Mesothelial cell of epicardium (in vitro differentiated cells): Measurements from ENCODE around the gene TMTC2. TPM values are rescaled to one million over a fixed set of nuclear protein-coding genes. Genes with fewer than 3 reads are reported as not detected.

ENCODE experiments used
- DNase-seq, 2 experiments: peaks; one replicate each; pipeline ENCODE4 v3.0.0; 2021; ENCODE audit warnings: low spot score in 2 of 2; ENCODE audit not compliant: unreplicated experiment in 2 of 2
- H3K27ac Mint-ChIP-seq: 2 replicates; pipeline ENCODE4 v1.8.0; 2021; ENCODE audit warnings: mixed read lengths
- H3K27me3 Mint-ChIP-seq: 2 replicates; pipeline ENCODE4 v1.8.0; 2021; ENCODE audit warnings: low read depth, mixed read lengths
- H3K36me3 Mint-ChIP-seq: 2 replicates; pipeline ENCODE4 v1.8.0; 2021; ENCODE audit warnings: mixed read lengths
- H3K4me1 Mint-ChIP-seq: 2 replicates; pipeline ENCODE4 v1.8.0; 2021; ENCODE audit warnings: mixed read lengths
- H3K4me3 Mint-ChIP-seq: 2 replicates; pipeline ENCODE4 v1.8.0; 2021; ENCODE audit warnings: mild to moderate bottlenecking, moderate library complexity, mixed read lengths
- H3K9me3 Mint-ChIP-seq: 2 replicates; pipeline ENCODE4 v1.8.0; 2021; ENCODE audit warnings: mixed read lengths
- total RNA-seq: library from RNA; stranded (reverse); gene quantifications from 3 replicates; pipeline ENCODE4 v1.2.1, GENCODE V29; 2021
- TF ChIP-seq, protein P1 (sequence below): fragments of 200-600 bp; sonication (generic); IDR thresholded peaks from one replicate; pipeline ENCODE4 v1.5.0; 2021; ENCODE audit warnings: antibody characterized with exemption; ENCODE audit not compliant: unreplicated experiment

Gene TMTC2
- total RNA-seq, 1 donor from 2014 or later: 38.3 TPM

- Mint-ChIP-seq H3K9me3 (no peaks in the 10 kb centered on the region), H3K27ac (no peak overlapping the region), H3K27me3 (no peaks in the 10 kb centered on the region), H3K36me3 (no peaks in the 10 kb centered on the region), H3K4me3 (no peak overlapping the region), H3K4me1 (peaks cover 18% of the 10 kb centered on the region)
- TF ChIP-seq, protein P1, sequence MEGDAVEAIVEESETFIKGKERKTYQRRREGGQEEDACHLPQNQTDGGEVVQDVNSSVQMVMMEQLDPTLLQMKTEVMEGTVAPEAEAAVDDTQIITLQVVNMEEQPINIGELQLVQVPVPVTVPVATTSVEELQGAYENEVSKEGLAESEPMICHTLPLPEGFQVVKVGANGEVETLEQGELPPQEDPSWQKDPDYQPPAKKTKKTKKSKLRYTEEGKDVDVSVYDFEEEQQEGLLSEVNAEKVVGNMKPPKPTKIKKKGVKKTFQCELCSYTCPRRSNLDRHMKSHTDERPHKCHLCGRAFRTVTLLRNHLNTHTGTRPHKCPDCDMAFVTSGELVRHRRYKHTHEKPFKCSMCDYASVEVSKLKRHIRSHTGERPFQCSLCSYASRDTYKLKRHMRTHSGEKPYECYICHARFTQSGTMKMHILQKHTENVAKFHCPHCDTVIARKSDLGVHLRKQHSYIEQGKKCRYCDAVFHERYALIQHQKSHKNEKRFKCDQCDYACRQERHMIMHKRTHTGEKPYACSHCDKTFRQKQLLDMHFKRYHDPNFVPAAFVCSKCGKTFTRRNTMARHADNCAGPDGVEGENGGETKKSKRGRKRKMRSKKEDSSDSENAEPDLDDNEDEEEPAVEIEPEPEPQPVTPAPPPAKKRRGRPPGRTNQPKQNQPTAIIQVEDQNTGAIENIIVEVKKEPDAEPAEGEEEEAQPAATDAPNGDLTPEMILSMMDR: no peak
- no peak for DNase-seq
Observed at GRCh38 chr12:83172866-83173649, 486.4 kb downstream of the TMTC2 start.

- no peaks in the 10 kb centered on the region for H3K36me3 Mint-ChIP-seq
- no peaks in the 10 kb centered on the region for H3K27me3 Mint-ChIP-seq
- DNase-seq: no peak
- no peak overlapping the region for H3K4me3 Mint-ChIP-seq
- no peak overlapping the region for H3K27ac Mint-ChIP-seq
- peaks cover 4% of the 10 kb centered on the region for H3K4me1 Mint-ChIP-seq
- H3K9me3 Mint-ChIP-seq: no peaks in the 10 kb centered on the region
- TF ChIP-seq, protein P1: no peak
Observed at GRCh38 chr12:83179999-83180398, 493.3 kb downstream of the TMTC2 start.

DNA sequence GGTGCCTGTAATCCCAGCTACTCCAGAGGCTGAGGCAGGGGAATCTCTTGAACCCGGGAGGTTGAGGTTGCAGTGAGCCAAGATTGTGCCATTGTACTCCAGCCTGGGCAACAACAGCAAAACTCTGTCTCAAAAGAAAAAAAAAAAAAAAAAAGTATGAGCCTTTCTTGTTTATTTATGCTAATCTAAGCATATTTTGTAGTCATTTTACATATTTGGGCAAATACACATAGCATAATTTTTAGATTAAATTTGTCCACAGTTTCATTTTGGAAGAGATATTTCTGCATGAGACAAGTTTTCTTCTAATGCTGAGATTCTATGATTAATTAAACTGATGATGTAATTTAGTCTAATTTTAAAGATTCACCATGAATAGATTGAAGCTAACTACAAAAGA is 494.4 kb downstream of the TMTC2 start:
- no peak overlapping the region for H3K27ac Mint-ChIP-seq
- no peaks in the 10 kb centered on the region for H3K9me3 Mint-ChIP-seq
- H3K4me1 Mint-ChIP-seq: peaks cover 6% of the 10 kb centered on the region
- H3K36me3 Mint-ChIP-seq: no peaks in the 10 kb centered on the region
- H3K27me3 Mint-ChIP-seq: no peaks in the 10 kb centered on the region
- H3K4me3 Mint-ChIP-seq: no peak overlapping the region
- DNase-seq: no peak
- TF ChIP-seq, protein P1: no peak

GRCh38 chr12:83183132-83183531 is 496.4 kb downstream of the TMTC2 start:
- TF ChIP-seq, protein P1: no peak
- no peaks in the 10 kb centered on the region for H3K36me3 Mint-ChIP-seq
- peaks cover 10% of the 10 kb centered on the region for H3K4me1 Mint-ChIP-seq
- no peaks in the 10 kb centered on the region for H3K9me3 Mint-ChIP-seq
- no peak overlapping the region for H3K27ac Mint-ChIP-seq
- no peak for DNase-seq
- no peaks in the 10 kb centered on the region for H3K27me3 Mint-ChIP-seq
- no peak overlapping the region for H3K4me3 Mint-ChIP-seq
